Peyer's patch (tissue), 4 donors: ENCODE measurements around the gene SLCO3A1.

Source experiments
- POLR2A ChIP-seq, 2 donors: fragments of 450-650 bp; IDR thresholded peaks; one replicate each; pipeline ENCODE4 v1.5.1; 2017; ENCODE audit warnings: antibody characterized with exemption in 2 of 2, mild to moderate bottlenecking in 2 of 2, moderate library complexity in 2 of 2
- TF ChIP-seq, protein P1 (sequence below), 6 experiments: fragments of 450-650 bp in 4 of 6; fragments of 200-600 bp in 2 of 6; sonication (generic) in 1 of 6; IDR thresholded peaks; one replicate each; pipeline ENCODE4 v1.5.1; 2017 to 2019; ENCODE audit warnings: antibody characterized with exemption in 6 of 6, mild to moderate bottlenecking in 3 of 6, moderate library complexity in 1 of 6

DNA sequence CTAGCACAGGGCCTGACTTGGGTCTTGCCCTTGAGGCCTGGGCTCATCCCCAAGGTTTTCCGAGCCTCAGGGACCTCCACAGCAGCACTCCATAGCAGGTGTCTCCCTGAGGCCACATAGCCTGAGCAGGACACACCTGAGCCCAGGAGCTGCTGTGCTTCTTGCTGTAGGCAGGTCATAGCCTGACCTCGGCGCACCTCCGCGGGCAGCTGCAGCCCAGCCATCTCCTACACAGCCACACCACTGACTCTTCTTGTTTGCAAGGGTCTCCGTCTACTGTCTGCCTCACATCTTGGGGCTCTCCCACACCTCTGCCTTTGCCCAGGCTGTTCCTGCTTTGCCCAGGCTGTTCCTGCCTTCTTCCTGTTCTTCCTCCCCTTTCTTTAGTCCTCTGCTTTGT is 224.8 kb downstream of the SLCO3A1 start:
- TF ChIP-seq, protein P1, sequence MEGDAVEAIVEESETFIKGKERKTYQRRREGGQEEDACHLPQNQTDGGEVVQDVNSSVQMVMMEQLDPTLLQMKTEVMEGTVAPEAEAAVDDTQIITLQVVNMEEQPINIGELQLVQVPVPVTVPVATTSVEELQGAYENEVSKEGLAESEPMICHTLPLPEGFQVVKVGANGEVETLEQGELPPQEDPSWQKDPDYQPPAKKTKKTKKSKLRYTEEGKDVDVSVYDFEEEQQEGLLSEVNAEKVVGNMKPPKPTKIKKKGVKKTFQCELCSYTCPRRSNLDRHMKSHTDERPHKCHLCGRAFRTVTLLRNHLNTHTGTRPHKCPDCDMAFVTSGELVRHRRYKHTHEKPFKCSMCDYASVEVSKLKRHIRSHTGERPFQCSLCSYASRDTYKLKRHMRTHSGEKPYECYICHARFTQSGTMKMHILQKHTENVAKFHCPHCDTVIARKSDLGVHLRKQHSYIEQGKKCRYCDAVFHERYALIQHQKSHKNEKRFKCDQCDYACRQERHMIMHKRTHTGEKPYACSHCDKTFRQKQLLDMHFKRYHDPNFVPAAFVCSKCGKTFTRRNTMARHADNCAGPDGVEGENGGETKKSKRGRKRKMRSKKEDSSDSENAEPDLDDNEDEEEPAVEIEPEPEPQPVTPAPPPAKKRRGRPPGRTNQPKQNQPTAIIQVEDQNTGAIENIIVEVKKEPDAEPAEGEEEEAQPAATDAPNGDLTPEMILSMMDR (IDR thresholded peaks at IDR 0.05): no peak
- TF ChIP-seq POLR2A (IDR thresholded peaks at IDR 0.05): no peak
